Activated CD8-positive, alpha-beta memory T cell treated with anti-CD3 and anti-CD28 coated beads for 36 hours (primary cell): ENCODE measurements around the gene PSMB1. TPM values are rescaled to one million over a fixed set of nuclear protein-coding genes. Genes with fewer than 3 reads are reported as not detected.
"Not testable (repeated sequence)": the region's sequence is repeated elsewhere in the genome, so short reads cannot be mapped to it uniquely, and the experiment has no call there.

Source experiments
- CTCF ChIA-PET: fragments of 350-600 bp; sonication (Branson Sonifier 250); formaldehyde crosslinking; loops from one replicate; lab custom pipeline; 2021; ENCODE audit warnings: antibody characterized with exemption; lab: Charles Lee
- POLR2A ChIA-PET: fragments of 350-600 bp; sonication (Branson Sonifier 250); formaldehyde crosslinking; loops from one replicate; lab custom pipeline; 2021; ENCODE audit warnings: antibody characterized with exemption; lab: Charles Lee
- total RNA-seq, 2 experiments: library from RNA; stranded (reverse); gene quantifications; one replicate each; pipeline ENCODE4 v1.2.3, GENCODE V29; 2021

Gene PSMB1
- total RNA-seq, 2 experiments from 2014 or later: 286 to 293 TPM

GRCh38 chr6:170545405-170545804, 7.7 kb downstream of the PSMB1 start:
- POLR2A ChIA-PET: interaction anchor here (0.6 kb wide), 1 partner anchor 37 kb away, joined by 3 read pairs; no protein-coding TSS in a partner anchor
- CTCF ChIA-PET: no interaction called here

GRCh38 chr6:170542031-170542719, 10.9 kb downstream of the PSMB1 start:
- ChIA-PET CTCF (no interaction called here), POLR2A (no interaction called here)

- CTCF ChIA-PET: interaction anchor here (1.1 kb wide), 1 partner anchor 20 kb away, joined by 3 read pairs; no protein-coding TSS in a partner anchor
- POLR2A ChIA-PET: no interaction called here
Measured at GRCh38 chr6:170537329-170537728, 15.8 kb downstream of the PSMB1 start.

- ChIA-PET POLR2A (interaction anchor here (1.2 kb wide), 1 partner anchor 16 kb away, joined by 3 read pairs; no protein-coding TSS in a partner anchor), CTCF (no interaction called here)
Measured at GRCh38 chr6:170536671-170537070, 16.4 kb downstream of the PSMB1 start.

- ChIA-PET CTCF (no interaction called here), POLR2A (no interaction called here)
Measured at GRCh38 chr6:170535004-170535403, 18.1 kb downstream of the PSMB1 start.

- CTCF ChIA-PET: no interaction called here
Measured at GRCh38 chr6:170533792-170534191, 19.3 kb downstream of the PSMB1 start.

GRCh38 chr6:170532867-170533488, 20.1 kb downstream of the PSMB1 start:
- CTCF ChIA-PET: no interaction called here
- POLR2A ChIA-PET: interaction anchor here (0.9 kb wide), 1 partner anchor 19 kb away, joined by 3 read pairs; no protein-coding TSS in a partner anchor

More at GRCh38 chr6:170533792-170534191, 19.3 kb downstream of the PSMB1 start:
- POLR2A ChIA-PET: no interaction called here

- ChIA-PET POLR2A (no interaction called here), CTCF (interaction anchor here (0.9 to 1.5 kb wide), 5 partner anchors 18 to 740 kb away, joined by 3 to 4 read pairs (median 4); no protein-coding TSS in a partner anchor)
Measured at GRCh38 chr6:170529839-170530469, 23.2 kb downstream of the PSMB1 start.

GRCh38 chr6:170527995-170528394, 25.1 kb downstream of the PSMB1 start:
- CTCF ChIA-PET: interaction anchor here (1.4 kb wide), 1 partner anchor 696 kb away, joined by 3 read pairs; no protein-coding TSS in a partner anchor
- POLR2A ChIA-PET: not testable (repeated sequence)

GRCh38 chr6:170525795-170526194, 27.3 kb downstream of the PSMB1 start:
- ChIA-PET CTCF (interaction anchor here (1.3 kb wide), 1 partner anchor 8 kb away, joined by 6 read pairs; no protein-coding TSS in a partner anchor), POLR2A (no interaction called here)

GRCh38 chr6:170524172-170524502, 29.0 kb downstream of the PSMB1 start:
- ChIA-PET CTCF (interaction anchor here (1.4 kb wide), 1 partner anchor 734 kb away, joined by 3 read pairs; no protein-coding TSS in a partner anchor), POLR2A (no interaction called here)

GRCh38 chr6:170523256-170524171, 29.6 kb downstream of the PSMB1 start:
- CTCF ChIA-PET: interaction anchor here (1.4 kb wide), 1 partner anchor 734 kb away, joined by 3 read pairs; no protein-coding TSS in a partner anchor
- POLR2A ChIA-PET: no interaction called here

GRCh38 chr6:170522565-170523183, 30.4 kb downstream of the PSMB1 start:
- ChIA-PET POLR2A (no interaction called here), CTCF (interaction anchor here (1.1 kb wide), 1 partner anchor 691 kb away, joined by 3 read pairs; no protein-coding TSS in a partner anchor)

- POLR2A ChIA-PET: no interaction called here
Measured at GRCh38 chr6:170516783-170517616, 36.1 kb downstream of the PSMB1 start.

GRCh38 chr6:170514908-170515307, 38.2 kb downstream of the PSMB1 start:
- CTCF ChIA-PET: no interaction called here
- POLR2A ChIA-PET: no interaction called here

More at GRCh38 chr6:170516783-170517616, 36.1 kb downstream of the PSMB1 start:
- CTCF ChIA-PET: interaction anchor here (0.9 to 2.0 kb wide), 4 partner anchors 9 to 727 kb away, joined by 3 to 9 read pairs (median 6); no protein-coding TSS in a partner anchor

GRCh38 chr6:170512249-170512648, 40.9 kb downstream of the PSMB1 start:
- ChIA-PET POLR2A (no interaction called here), CTCF (no interaction called here)

- POLR2A ChIA-PET: no interaction called here
- CTCF ChIA-PET: no interaction called here
Measured at GRCh38 chr6:170510631-170511030, 42.5 kb downstream of the PSMB1 start.

GRCh38 chr6:170509723-170510018, 43.4 kb downstream of the PSMB1 start:
- POLR2A ChIA-PET: no interaction called here
- CTCF ChIA-PET: no interaction called here
